Mesodermal cell (in vitro differentiated cells): ENCODE data around the gene TRIM47.

Source experiments
- H3K27ac ChIP-seq: 2 replicates; pipeline ENCODE4 v1.7.0; 2013; ENCODE audit warnings: mild to moderate bottlenecking, low read depth, low read length, moderate library complexity; ENCODE audit not compliant: severe bottlenecking
- H3K36me3 ChIP-seq: 2 replicates; pipeline ENCODE4 v1.7.1; 2013; ENCODE audit warnings: mild to moderate bottlenecking, low read length, moderate library complexity; ENCODE audit not compliant: control insufficient read depth, insufficient read depth
- H3K4me1 ChIP-seq: one replicate; pipeline ENCODE4 v1.7.1; 2013; ENCODE audit warnings: mild to moderate bottlenecking, low read length; ENCODE audit not compliant: insufficient read depth, control insufficient read depth, poor library complexity, severe bottlenecking
- H3K4me3 ChIP-seq: 2 replicates; pipeline ENCODE4 v1.7.0; 2013; ENCODE audit warnings: low read length, control low read depth, mild to moderate bottlenecking; ENCODE audit not compliant: insufficient read depth, poor library complexity, severe bottlenecking; ENCODE audit errors: extremely low read depth
- H3K9me3 ChIP-seq: 2 replicates; pipeline ENCODE4 v1.7.1; 2013; ENCODE audit warnings: mild to moderate bottlenecking, low read length, moderate library complexity; ENCODE audit not compliant: control insufficient read depth
- WGBS, 2 experiments: methylation state at CpG; one replicate each; pipeline ENCODE4 v1.1.5; 2013; ENCODE audit warnings: missing lambda C conversion rate in 2 of 2; ENCODE audit not compliant: insufficient coverage in 2 of 2; 5-methylcytosine and 5-hydroxymethylcytosine counted together

The TRIM47 gene

GRCh38 chr17:75834279-75834920 lies 44.0 kb downstream of the TRIM47 start:
- Histone ChIP-seq H3K9me3 (no peaks in the 10 kb centered on the region), H3K27ac (no peak overlapping the region), H3K4me1 (peaks cover 18% of the 10 kb centered on the region), H3K36me3 (no peaks in the 10 kb centered on the region), H3K4me3 (no peak overlapping the region)
- WGBS, 2 experiments: 96 to 97% methylated on average over 22 to 24 of the region's 25 CpGs

- no peak overlapping the region for H3K27ac ChIP-seq
- no peaks in the 10 kb centered on the region for H3K36me3 ChIP-seq
- H3K4me3 ChIP-seq: no peak overlapping the region
- H3K9me3 ChIP-seq: no peaks in the 10 kb centered on the region
- 39 to 46% methylated on average over 10 to 12 of the region's 20 CpGs for WGBS, 2 experiments
- peaks cover 18% of the 10 kb centered on the region for H3K4me1 ChIP-seq
Observed at GRCh38 chr17:75832652-75833400, 45.6 kb downstream of the TRIM47 start.

GRCh38 chr17:75832164-75832651 lies 46.2 kb downstream of the TRIM47 start:
- Histone ChIP-seq H3K36me3 (no peaks in the 10 kb centered on the region), H3K4me3 (no peak overlapping the region), H3K4me1 (peaks cover 18% of the 10 kb centered on the region), H3K9me3 (no peaks in the 10 kb centered on the region), H3K27ac (no peak overlapping the region)
- WGBS, 2 experiments: 92 to 93% methylated on average over 9 to 10 of the region's 10 CpGs

DNA sequence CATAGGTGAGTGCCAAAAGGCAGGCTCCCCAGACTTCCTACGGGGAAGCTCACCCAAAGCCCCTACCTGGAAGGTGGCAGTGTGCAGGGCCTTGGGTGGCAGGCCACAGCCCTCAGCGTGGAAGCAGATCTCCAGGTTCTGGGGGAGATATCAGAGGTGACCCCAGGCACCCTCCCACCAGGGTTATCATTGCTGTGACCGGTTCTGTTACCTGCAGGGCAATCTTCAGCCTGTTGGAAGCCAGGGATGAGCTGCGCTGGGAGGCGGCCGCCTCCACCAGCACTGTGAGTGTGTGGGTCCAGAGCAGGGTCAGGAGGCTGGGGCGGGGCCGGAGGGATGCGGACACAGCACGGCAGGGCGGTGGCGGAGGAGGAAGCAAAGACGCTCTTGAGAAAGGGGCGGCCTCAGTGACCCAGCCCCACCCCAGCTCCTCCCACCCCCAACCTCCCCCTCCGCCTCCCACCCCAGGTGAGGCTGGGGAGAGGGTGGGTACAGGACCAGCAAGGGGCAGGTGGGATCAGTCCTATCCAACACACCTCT lies 47.3 kb downstream of the TRIM47 start:
- Histone ChIP-seq H3K4me1 (peaks cover 18% of the 10 kb centered on the region), H3K9me3 (no peaks in the 10 kb centered on the region)
- 96 to 98% methylated on average over 4 to 5 of the region's 15 CpGs for WGBS, 2 experiments

DNA sequence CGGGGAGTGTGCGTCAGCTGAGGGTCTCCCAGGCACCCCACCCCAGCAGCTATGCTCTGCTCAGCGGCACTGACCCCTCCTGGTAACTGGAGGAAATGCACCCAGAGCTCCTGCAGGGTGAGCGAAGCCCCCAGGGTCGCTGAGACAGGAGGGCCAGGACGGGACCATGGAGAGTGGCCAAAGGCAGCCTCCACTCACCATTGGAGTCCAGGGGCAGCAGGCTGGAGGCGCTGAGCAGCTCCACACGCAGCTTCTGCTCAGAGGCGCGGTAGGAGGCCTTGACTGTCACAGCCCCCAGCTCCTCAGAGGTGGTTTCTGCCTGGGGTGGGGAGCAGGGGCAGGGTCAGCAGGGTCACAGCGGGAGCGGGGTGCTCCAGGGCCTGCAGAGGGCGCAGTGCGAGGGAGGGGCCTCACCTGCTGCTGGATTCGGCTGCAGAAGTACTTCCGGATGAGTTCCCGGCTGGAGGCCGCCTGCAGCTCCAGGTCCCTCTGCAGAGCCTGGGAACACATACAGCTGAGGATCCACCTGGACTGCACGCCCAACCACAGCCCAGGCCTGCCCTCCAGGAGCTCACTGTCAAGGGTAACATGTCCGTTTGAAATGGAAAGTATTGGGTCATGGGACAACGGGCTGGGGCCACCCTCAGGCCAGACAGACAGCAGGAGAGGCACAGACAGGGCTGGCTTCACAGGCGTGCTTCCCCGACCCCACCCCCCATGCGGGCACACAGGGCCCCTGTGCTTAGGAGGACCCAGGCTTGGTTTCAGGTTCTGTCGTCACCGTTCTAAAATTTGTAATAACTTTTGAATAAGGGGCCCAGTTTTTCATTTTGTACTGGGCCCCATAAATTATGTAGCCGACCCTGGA lies 48.0 kb downstream of the TRIM47 start:
- H3K9me3 ChIP-seq: no peaks in the 10 kb centered on the region
- 64 to 69% methylated on average over 25 to 27 of the region's 27 CpGs for WGBS, 2 experiments
- peaks cover 18% of the 10 kb centered on the region for H3K4me1 ChIP-seq

More for the DNA sequence above, 47.3 kb downstream of the TRIM47 start:
- Histone ChIP-seq H3K36me3 (no peaks in the 10 kb centered on the region), H3K4me3 (no peak overlapping the region), H3K27ac (no peak overlapping the region)

GRCh38 chr17:75829747-75830146 lies 48.6 kb downstream of the TRIM47 start:
- H3K4me1 ChIP-seq: peaks cover 18% of the 10 kb centered on the region
- peaks cover 4% of the 10 kb centered on the region for H3K36me3 ChIP-seq
- H3K4me3 ChIP-seq: no peak overlapping the region
- no peak overlapping the region for H3K27ac ChIP-seq
- no peaks in the 10 kb centered on the region for H3K9me3 ChIP-seq
- 93 to 95% methylated on average over 6 to 7 of the region's 7 CpGs for WGBS, 2 experiments

More for the DNA sequence above, 48.0 kb downstream of the TRIM47 start:
- no peak overlapping the region for H3K27ac ChIP-seq
- peaks cover 4% of the 10 kb centered on the region for H3K36me3 ChIP-seq
- H3K4me3 ChIP-seq: no peak overlapping the region

GRCh38 chr17:75828741-75829140 lies 49.6 kb downstream of the TRIM47 start:
- Histone ChIP-seq H3K36me3 (peaks cover 9% of the 10 kb centered on the region), H3K9me3 (no peaks in the 10 kb centered on the region), H3K27ac (no peak overlapping the region), H3K4me3 (no peak overlapping the region), H3K4me1 (peaks cover 18% of the 10 kb centered on the region)
- WGBS, 2 experiments: 90 to 92% methylated on average over 19 of the region's 19 CpGs

DNA sequence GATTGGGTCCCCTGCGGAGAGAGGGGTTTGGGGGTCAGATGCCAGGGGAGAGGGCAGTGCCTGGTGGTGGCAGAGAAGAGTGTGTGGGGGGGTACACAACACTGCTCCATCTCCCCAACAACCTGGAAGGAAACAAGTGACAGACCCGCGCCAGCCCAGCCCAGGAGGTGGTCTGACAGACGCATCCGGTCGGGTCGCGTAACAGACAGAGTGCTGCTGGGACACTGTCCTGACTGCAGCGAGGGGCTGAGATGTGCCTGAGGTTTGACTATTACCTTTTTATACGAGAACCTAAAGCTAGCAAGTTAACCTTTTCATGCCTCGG lies 50.3 kb downstream of the TRIM47 start:
- Histone ChIP-seq H3K4me3 (no peak overlapping the region), H3K36me3 (peaks cover 16% of the 10 kb centered on the region), H3K4me1 (peaks cover 14% of the 10 kb centered on the region), H3K27ac (no peak overlapping the region), H3K9me3 (no peaks in the 10 kb centered on the region)
- WGBS, 2 experiments: 79 to 85% methylated on average over 10 of the region's 11 CpGs

GRCh38 chr17:75827308-75828075 lies 50.9 kb downstream of the TRIM47 start:
- Histone ChIP-seq H3K9me3 (no peaks in the 10 kb centered on the region), H3K27ac (peak overlapping the region; percentile 57), H3K4me3 (no peak overlapping the region), H3K4me1 (peaks cover 11% of the 10 kb centered on the region), H3K36me3 (peaks cover 21% of the 10 kb centered on the region)
- 54 to 61% methylated on average over 16 to 19 of the region's 21 CpGs for WGBS, 2 experiments
